K562 (cell line): ENCODE measurements around the gene XRCC2. TPM values are rescaled to one million over a fixed set of nuclear protein-coding genes. Genes with fewer than 3 reads are reported as not detected.

ENCODE experiments used
- ADNP ChIP-seq: fragments of 200-800 bp; sonication (Bioruptor generic); IDR thresholded peaks from 2 replicates; pipeline ENCODE4 v1.6.1; 2016; ENCODE audit warnings: missing genetic modification characterization, missing compliant biosample characterization
- CHCHD3 ChIP-seq: fragments of 250-450 bp; sonication (Bioruptor Pico); IDR thresholded peaks from 2 replicates; pipeline ENCODE4 v2.1.2; 2022; ENCODE audit warnings: mild to moderate bottlenecking
- E2F4 ChIP-seq: sonication (generic); formaldehyde crosslinking; IDR thresholded peaks from 2 replicates; pipeline ENCODE4 v1.8.0; 2022; ENCODE audit warnings: mild to moderate bottlenecking, low read depth, missing genetic modification reagents
- E2F5 ChIP-seq: sonication (generic); formaldehyde crosslinking; IDR thresholded peaks from 2 replicates; pipeline ENCODE4 v1.8.0; 2022; ENCODE audit warnings: mild to moderate bottlenecking, missing genetic modification reagents
- MLX ChIP-seq, 2 experiments: fragments of 450-650 bp in 1 of 2; sonication (generic) in 1 of 2; formaldehyde crosslinking; conservative IDR thresholded peaks; 2 replicates each; pipeline versions ENCODE4 v1.4.0 to v1.8.1; 2020 to 2022; ENCODE audit warnings: mild to moderate bottlenecking in 1 of 2, missing genetic modification reagents in 1 of 2
- MYNN ChIP-seq, 2 experiments: sonication (generic); formaldehyde crosslinking in 1 of 2; IDR thresholded peaks; 2 replicates each; pipeline versions ENCODE4 v1.5.0 to v1.6.1; 2016 to 2020; ENCODE audit warnings: antibody characterized with exemption in 1 of 2, missing genetic modification reagents in 1 of 2
- NFIC ChIP-seq: fragments of 450-650 bp; IDR thresholded peaks from 2 replicates; pipeline ENCODE4 v1.6.1; 2017; ENCODE audit warnings: mild to moderate bottlenecking, inconsistent platforms
- OTX1 ChIP-seq: fragments of 450-650 bp; formaldehyde crosslinking; IDR thresholded peaks from 2 replicates; pipeline ENCODE4 v1.4.0; 2022; ENCODE audit warnings: mild to moderate bottlenecking
- SUPT5H ChIP-seq: fragments of 450-650 bp; IDR thresholded peaks from 2 replicates; pipeline ENCODE4 v1.6.1; 2016
- TEAD2 ChIP-seq: fragments of 450-650 bp; IDR thresholded peaks from 2 replicates; pipeline ENCODE4 v1.6.1; 2016; ENCODE audit warnings: missing genetic modification characterization, control low read depth, missing compliant biosample characterization
- WHSC1 ChIP-seq: IDR thresholded peaks from one replicate; pipeline ENCODE4 v1.6.1; 2012; ENCODE audit warnings: low read length, control low read depth, inconsistent platforms
- ZBTB1 ChIP-seq: sonication (generic); formaldehyde crosslinking; IDR thresholded peaks from 2 replicates; pipeline ENCODE4 v1.8.1; 2023; ENCODE audit warnings: missing genetic modification reagents, low read depth, mild to moderate bottlenecking, borderline replicate concordance
- ZBTB33 ChIP-seq: sonication (generic); formaldehyde crosslinking; IDR thresholded peaks from 2 replicates; pipeline ENCODE4 v1.8.1; 2023; ENCODE audit warnings: mild to moderate bottlenecking, missing genetic modification reagents
- ZFP91 ChIP-seq: sonication (generic); formaldehyde crosslinking; IDR thresholded peaks from 2 replicates; pipeline ENCODE4 v1.8.0; 2022; ENCODE audit warnings: mild to moderate bottlenecking, missing genetic modification reagents
- ZNF133 ChIP-seq: fragments of 250-450 bp; sonication (Bioruptor Pico); IDR thresholded peaks from 2 replicates; pipeline ENCODE4 v1.4.0; 2020; ENCODE audit warnings: mild to moderate bottlenecking
- ZNF212 ChIP-seq: fragments of 450-650 bp; formaldehyde crosslinking; IDR thresholded peaks from 2 replicates; pipeline ENCODE4 v1.4.0; 2020; ENCODE audit warnings: mild to moderate bottlenecking
- ZNF253 ChIP-seq: fragments of 250-450 bp; sonication (Bioruptor Pico); conservative IDR thresholded peaks from 2 replicates; pipeline ENCODE4 v1.6.1; 2021; ENCODE audit warnings: mild to moderate bottlenecking
- polyA plus RNA-seq, 8 experiments: library from polyadenylated mRNA; depleted of rRNA in 4 of 8; stranded (reverse) in 5 of 8; unstranded in 3 of 8; fragments of >200 nt; fragmentation: Nextera tagmentation in 2 of 8; fragmentation: Illumina TruSeq in 1 of 8; extraction: Ambion mirVana in 2 of 8; extraction: Trizol in 1 of 8; gene quantifications; 2 replicates each; pipeline versions ENCODE4 v1.2.1 to v1.2.3, GENCODE V29; 2011 to 2014; ENCODE audit warnings: inconsistent platforms in 1 of 8, missing spikeins in 1 of 8
- total RNA-seq, 7 experiments: library from RNA; depleted of rRNA in 6 of 7; stranded (reverse); fragments of >200 nt in 6 of 7; fragmentation: Illumina TruSeq in 2 of 7; extraction: Trizol in 2 of 7; gene quantifications; 2 replicates each; pipeline versions ENCODE4 v1.2.1 to v1.2.3, GENCODE V29; 2011 to 2021; ENCODE audit warnings: low replicate concordance in 1 of 7

Gene XRCC2
- total and polyA plus RNA-seq, 9 of the 15 experiments (the other 6 are each of a cell fraction or from before 2014, with no cell fraction given): 16.2 to 58.0 (median 39.8) TPM

GRCh38 chr7:152643979-152644559 is 31.9 kb downstream of the XRCC2 start (continued):
- no peak for TF ChIP-seq WHSC1
- no peak for TF ChIP-seq NFIC
- TF ChIP-seq ZNF253 (CRISPR knock-in tag): no peak
- TF ChIP-seq ZNF133 (CRISPR knock-in tag): no peak
- TF ChIP-seq MLX (CRISPR knock-in tag; conservative IDR thresholded peaks at IDR 0.05): no peak
- no peak for TF ChIP-seq CHCHD3 (CRISPR knock-in tag)
- no peak for TF ChIP-seq E2F5 (CRISPR knock-in tag)
- TF ChIP-seq TEAD2 (tag): no peak
- peak; percentile 61; the same call in 1 of the 2 replicates for TF ChIP-seq MYNN (IDR thresholded peaks at IDR 0.05)
- TF ChIP-seq MYNN (CRISPR knock-in tag; IDR thresholded peaks at IDR 0.05): no peak
- TF ChIP-seq SUPT5H: peak; percentile 55; the same call in 1 of the 2 replicates
- TF ChIP-seq ZBTB1 (CRISPR knock-in tag): no peak
- TF ChIP-seq ZFP91 (CRISPR knock-in tag): no peak
- TF ChIP-seq ADNP (tag): no peak
- TF ChIP-seq OTX1 (CRISPR knock-in tag): no peak
- no peak for TF ChIP-seq ZNF212 (CRISPR knock-in tag)
- TF ChIP-seq E2F4 (CRISPR knock-in tag): no peak
- peak; percentile 58; the same call in 1 of the 2 replicates for TF ChIP-seq ZBTB33
